Colonic mucosa (tissue), 4 donors: ENCODE measurements around the gene TIFAB. TPM values are rescaled to one million over a fixed set of nuclear protein-coding genes. Genes with fewer than 3 reads are reported as not detected.

Experiments used
- DNase-seq: peaks from one replicate; pipeline ENCODE4 v3.0.0-alpha.2; 2020
- H3K27ac ChIP-seq: fragments of 200-600 bp; one replicate; pipeline ENCODE4 v1.8.0; 2021
- H3K27me3 ChIP-seq: fragments of 200-600 bp; one replicate; pipeline ENCODE4 v1.8.0; 2021
- H3K36me3 ChIP-seq: fragments of 200-600 bp; one replicate; pipeline ENCODE4 v1.8.0; 2021
- H3K4me1 ChIP-seq: fragments of 200-600 bp; one replicate; pipeline ENCODE4 v1.8.0; 2021; ENCODE audit warnings: mild to moderate bottlenecking
- H3K4me3 ChIP-seq: fragments of 200-600 bp; one replicate; pipeline ENCODE4 v1.8.0; 2021
- H3K9ac ChIP-seq, 2 donors: one replicate each; pipeline ENCODE4 v1.7.0; 2013; ENCODE audit warnings: control low read depth in 2 of 2, low read depth in 2 of 2, low read length in 2 of 2
- H3K9me3 ChIP-seq: fragments of 200-600 bp; one replicate; pipeline ENCODE4 v1.8.0; 2021
- CTCF ChIP-seq: fragments of 200-600 bp; IDR thresholded peaks from one replicate; pipeline ENCODE4 v1.8.0; 2022; ENCODE audit warnings: antibody characterized with exemption, mild to moderate bottlenecking
- intact Hi-C: fragments of 100-400 bp; cut with DNase I; formaldehyde crosslinking; loops from one replicate; pipeline ENCODE4 v1.14.1; 2022
- total RNA-seq, 2 donors: library from RNA; stranded (reverse); fragmentation: NEBNext Ultra II Directional in 1 of 2; extraction: Animal tissue kit (Norgen Biotek cat#: 25700) in 1 of 2; gene quantifications; one replicate each; pipeline ENCODE4 v1.2.1, GENCODE V29; 2021
- donor health status: healthy.
- donor health status: DM: no; HTN: no; CAD: no.
- donor health status: DM: no; HTN: no; CAD: no.

TIFAB gene
- total RNA-seq, 2 donors from 2014 or later = 0.07 to 0.42 TPM

GRCh38 chr5:135439231-135440205, 12.6 kb downstream of the TIFAB start:
- H3K27me3 ChIP-seq = no peaks in the 10 kb centered on the region
- intact Hi-C loops = no loop called here
- DNase-seq = peak; percentile 14
- H3K27ac ChIP-seq = no peak overlapping the region
- H3K4me1 ChIP-seq = no peaks in the 10 kb centered on the region
- TF ChIP-seq CTCF = no peak
- H3K9me3 ChIP-seq = no peaks in the 10 kb centered on the region
- no peaks in the 10 kb centered on the region for H3K36me3 ChIP-seq
- no peak overlapping the region for H3K4me3 ChIP-seq
- H3K9ac ChIP-seq = no peak overlapping the region

DNA sequence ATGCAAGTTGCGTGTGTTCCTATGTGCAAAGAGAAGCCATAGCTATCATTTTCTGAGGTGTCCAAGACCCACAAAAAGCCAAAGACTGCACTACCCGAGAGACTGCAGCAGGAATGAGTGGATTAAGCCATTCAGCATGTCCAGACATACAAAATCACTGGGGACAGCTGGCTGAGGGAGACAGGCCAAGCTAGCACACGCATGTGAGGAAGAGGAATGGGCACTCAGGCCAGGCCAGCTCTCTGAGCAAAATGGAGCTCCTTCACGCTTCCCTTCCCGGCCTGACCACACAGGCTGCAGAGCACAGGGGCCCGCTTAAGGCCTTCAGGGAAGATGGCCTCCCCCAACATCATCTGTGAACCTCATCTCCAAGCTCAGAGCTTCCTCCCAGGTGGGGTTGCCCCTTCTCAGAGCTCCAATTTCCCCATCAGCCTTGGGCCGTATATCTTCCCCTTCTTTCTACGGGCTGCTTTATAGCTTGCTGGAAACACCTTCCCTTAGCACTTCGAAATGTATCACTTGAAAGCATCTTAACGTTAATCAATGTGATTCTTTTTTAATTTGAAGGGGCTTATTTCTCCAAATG, 13.4 kb downstream of the TIFAB start:
- no peaks in the 10 kb centered on the region for H3K4me1 ChIP-seq
- DNase-seq = no peak
- intact Hi-C loops = no loop called here
- H3K4me3 ChIP-seq = no peak overlapping the region
- no peak overlapping the region for H3K9ac ChIP-seq
- H3K36me3 ChIP-seq = no peaks in the 10 kb centered on the region
- peak overlapping the region; percentile 17 for H3K27ac ChIP-seq
- no peak for TF ChIP-seq CTCF
- H3K27me3 ChIP-seq = no peaks in the 10 kb centered on the region
- H3K9me3 ChIP-seq = no peaks in the 10 kb centered on the region

- Histone ChIP-seq H3K4me1 (no peaks in the 10 kb centered on the region), H3K4me3 (no peak overlapping the region), H3K9me3 (no peaks in the 10 kb centered on the region), H3K27ac (peak overlapping the region; percentile 17), H3K9ac (no peak overlapping the region), H3K36me3 (no peaks in the 10 kb centered on the region), H3K27me3 (no peaks in the 10 kb centered on the region)
- TF ChIP-seq CTCF = no peak
- DNase-seq = peak; percentile 37
- intact Hi-C loops = no loop called here
Observed at GRCh38 chr5:135437796-135438560, 14.2 kb downstream of the TIFAB start.

GRCh38 chr5:135437422-135437795, 14.7 kb downstream of the TIFAB start:
- Histone ChIP-seq H3K4me3 (no peak overlapping the region), H3K9me3 (no peaks in the 10 kb centered on the region), H3K4me1 (no peaks in the 10 kb centered on the region), H3K27me3 (no peaks in the 10 kb centered on the region), H3K27ac (no peak overlapping the region), H3K36me3 (no peaks in the 10 kb centered on the region), H3K9ac (no peak overlapping the region)
- no peak for TF ChIP-seq CTCF
- DNase-seq = no peak
- intact Hi-C loops = no loop called here

GRCh38 chr5:135436951-135437418, 15.2 kb downstream of the TIFAB start:
- H3K27me3 ChIP-seq = no peaks in the 10 kb centered on the region
- no peak for TF ChIP-seq CTCF

More at GRCh38 chr5:135436951-135437418, 15.2 kb downstream of the TIFAB start:
- intact Hi-C loops = no loop called here
- H3K9me3 ChIP-seq = no peaks in the 10 kb centered on the region
- no peaks in the 10 kb centered on the region for H3K4me1 ChIP-seq
- H3K36me3 ChIP-seq = no peaks in the 10 kb centered on the region
- DNase-seq = no peak
- no peak overlapping the region for H3K9ac ChIP-seq
- no peak overlapping the region for H3K27ac ChIP-seq
- H3K4me3 ChIP-seq = no peak overlapping the region
